Activated naive CD4-positive, alpha-beta T cell treated with anti-CD3 and anti-CD28 coated beads for 36 hours (primary cell): ENCODE results near the gene DPP6. TPM values are rescaled to one million over a fixed set of nuclear protein-coding genes. Genes with fewer than 3 reads are reported as not detected.
A peak's percentile ranks its signal among the peaks of the same experiment; 100 is the strongest.
"Not testable (repeated sequence)": the region's sequence is repeated elsewhere in the genome, so short reads cannot be mapped to it uniquely, and the experiment has no call there.

Experiments used
- CTCF ChIA-PET: fragments of 350-600 bp; sonication (Branson Sonifier 250); formaldehyde crosslinking; loops from one replicate; lab custom pipeline; 2021; ENCODE audit warnings: antibody characterized with exemption; lab: Charles Lee
- DNase-seq: peaks from one replicate; pipeline ENCODE4 v3.0.0-alpha.2; 2020
- H3K27ac Mint-ChIP-seq: one replicate; pipeline ENCODE4 v1.8.0; 2021; ENCODE audit warnings: mild to moderate bottlenecking, mixed read lengths
- H3K27me3 Mint-ChIP-seq: one replicate; pipeline ENCODE4 v1.8.0; 2021; ENCODE audit warnings: low read depth, mixed read lengths
- H3K36me3 Mint-ChIP-seq: one replicate; pipeline ENCODE4 v1.8.0; 2021; ENCODE audit warnings: low read depth, mixed read lengths
- H3K4me1 Mint-ChIP-seq: one replicate; pipeline ENCODE4 v1.8.0; 2021; ENCODE audit warnings: low read depth, mixed read lengths
- H3K4me3 Mint-ChIP-seq: one replicate; pipeline ENCODE4 v1.8.0; 2021; ENCODE audit warnings: mild to moderate bottlenecking, moderate library complexity, mixed read lengths
- H3K9me3 Mint-ChIP-seq: one replicate; pipeline ENCODE4 v1.8.0; 2021; ENCODE audit warnings: mixed read lengths
- intact Hi-C: fragments of 100-400 bp; cut with micrococcal nuclease; formaldehyde crosslinking; loops from one replicate; pipeline ENCODE4 v1.15.1; 2023
- total RNA-seq, 2 experiments: library from RNA; stranded (reverse); gene quantifications; one replicate each; pipeline ENCODE4 v1.2.3, GENCODE V29; 2021

The DPP6 gene
- total RNA-seq, 2 experiments from 2014 or later = not detected

DNA sequence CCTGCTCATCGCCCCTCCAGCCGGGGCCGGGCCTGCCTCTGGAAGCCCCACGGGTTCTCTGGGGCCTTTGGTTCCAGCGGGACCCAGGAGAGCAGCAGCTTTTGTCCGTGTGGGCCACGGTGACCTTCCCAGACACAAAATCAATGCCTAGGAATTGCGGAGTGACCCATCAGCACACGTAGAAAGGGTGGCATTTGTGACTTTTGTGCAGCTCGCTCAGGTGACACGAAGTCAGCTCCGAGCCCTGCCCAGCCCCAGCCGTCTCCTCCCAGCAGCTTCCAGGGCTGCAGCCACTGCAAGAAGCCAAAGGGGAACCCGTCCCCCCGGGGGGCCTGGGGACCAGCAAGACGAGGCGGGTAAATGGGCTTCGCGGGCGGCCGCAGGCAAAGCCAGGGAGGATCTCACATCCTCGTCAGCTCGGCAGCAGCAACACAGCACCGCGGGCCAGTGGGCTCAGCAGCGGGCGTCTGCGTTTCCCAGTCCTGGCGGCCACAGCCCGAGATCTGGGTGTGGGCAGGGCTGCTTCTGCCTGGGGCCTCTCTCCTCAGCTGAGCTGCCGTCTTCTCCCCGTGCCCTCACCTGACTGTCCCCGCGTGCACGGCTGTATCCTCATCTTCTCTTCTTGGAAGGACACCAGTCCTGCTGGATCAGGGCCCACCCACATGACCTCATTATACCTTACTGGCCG is 862.3 kb downstream of the DPP6 start:
- H3K27ac Mint-ChIP-seq = no peak overlapping the region
- no peak overlapping the region for H3K4me3 Mint-ChIP-seq
- H3K4me1 Mint-ChIP-seq = peaks cover 6% of the 10 kb centered on the region
- CTCF ChIA-PET = interaction anchor here (0.6 to 8.5 kb wide), 16 partner anchors 10 to 1802 kb away, joined by 3 to 54 read pairs (median 4); no protein-coding TSS in a partner anchor
- intact Hi-C loops = loop anchor here (5.0 kb wide), 4 partner anchors 38 to 618 kb away; partner anchors contain the start of gene PAXIP1
- no peaks in the 10 kb centered on the region for H3K9me3 Mint-ChIP-seq
- no peaks in the 10 kb centered on the region for H3K36me3 Mint-ChIP-seq
- H3K27me3 Mint-ChIP-seq = peaks cover 14% of the 10 kb centered on the region
- DNase-seq = no peak

DNA sequence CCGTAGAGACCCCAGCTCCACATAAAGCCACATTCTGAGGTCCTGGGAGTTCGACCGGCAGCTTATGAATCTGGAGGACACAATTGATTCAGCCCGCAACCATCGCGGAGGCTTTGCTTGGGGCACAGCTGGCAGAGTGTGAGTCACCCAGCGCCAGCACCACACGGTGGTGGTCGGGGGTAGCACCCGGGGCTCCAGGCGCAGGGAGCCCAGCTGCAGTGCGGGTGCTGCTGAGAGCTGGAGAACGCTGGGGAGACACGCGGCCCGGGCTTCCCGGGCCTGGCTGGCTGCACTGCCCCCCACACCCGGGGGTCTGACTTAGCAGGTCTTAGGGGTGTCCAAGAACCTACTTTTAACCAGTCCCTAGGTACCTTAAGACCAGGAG is 862.8 kb downstream of the DPP6 start:
- Mint-ChIP-seq H3K27me3 (peaks cover 14% of the 10 kb centered on the region), H3K27ac (no peak overlapping the region), H3K4me3 (no peak overlapping the region), H3K36me3 (no peaks in the 10 kb centered on the region), H3K4me1 (peaks cover 6% of the 10 kb centered on the region), H3K9me3 (no peaks in the 10 kb centered on the region)
- DNase-seq = peak; percentile 9
- CTCF ChIA-PET = interaction anchor here (0.6 to 8.5 kb wide), 9 partner anchors 13 to 684 kb away, joined by 3 to 54 read pairs (median 4); no protein-coding TSS in a partner anchor
- intact Hi-C loops = loop anchor here (5.0 kb wide), 4 partner anchors 37 to 617 kb away; partner anchors contain the start of gene PAXIP1

DNA sequence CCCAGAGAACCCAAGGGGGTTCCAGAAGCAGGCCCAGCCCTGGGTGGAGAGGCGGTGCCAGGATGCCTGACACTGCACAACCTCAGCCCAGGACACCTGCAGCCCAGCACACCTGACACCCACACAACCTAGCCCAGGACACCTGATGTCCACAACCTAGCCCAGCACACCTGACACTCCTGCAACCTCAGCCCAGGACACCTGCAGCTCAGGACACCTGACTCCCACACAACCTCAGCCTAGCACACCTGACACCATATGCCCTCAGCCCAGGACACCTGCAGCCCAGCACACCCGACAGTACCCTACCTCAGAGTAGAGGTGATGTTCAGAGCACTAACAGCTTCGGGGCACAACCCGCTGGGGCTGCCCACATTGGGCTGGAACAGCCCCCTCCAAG is 863.4 kb downstream of the DPP6 start:
- Mint-ChIP-seq H3K27me3 (peaks cover 14% of the 10 kb centered on the region), H3K4me3 (no peak overlapping the region), H3K36me3 (no peaks in the 10 kb centered on the region), H3K27ac (no peak overlapping the region), H3K9me3 (no peaks in the 10 kb centered on the region), H3K4me1 (peaks cover 6% of the 10 kb centered on the region)
- intact Hi-C loops = no loop called here
- DNase-seq = no peak
- CTCF ChIA-PET = interaction anchor here (8.5 kb wide), 1 partner anchor 12 kb away, joined by 54 read pairs; no protein-coding TSS in a partner anchor

DNA sequence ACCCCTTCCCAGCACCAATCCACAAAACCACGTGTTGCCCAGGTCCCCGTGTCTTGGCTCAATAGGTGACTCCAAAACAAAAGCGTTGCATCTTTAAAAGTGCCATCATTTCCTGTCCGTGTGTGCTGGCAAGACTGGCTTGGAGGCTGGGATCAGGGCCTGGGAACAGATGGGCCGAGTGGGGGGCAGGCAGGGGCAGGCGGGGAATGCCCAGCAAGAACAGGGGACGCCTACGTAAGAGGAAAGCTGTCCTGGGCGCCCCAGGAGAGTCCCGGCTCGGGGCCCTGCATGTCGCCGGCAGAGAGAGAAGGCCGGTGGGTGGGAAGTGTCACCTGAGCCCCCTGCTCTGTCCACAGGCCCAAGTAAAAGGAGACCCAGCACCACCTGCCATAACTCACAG is 864.2 kb downstream of the DPP6 start:
- DNase-seq = no peak
- no peak overlapping the region for H3K27ac Mint-ChIP-seq
- H3K36me3 Mint-ChIP-seq = no peaks in the 10 kb centered on the region
- intact Hi-C loops = no loop called here
- H3K9me3 Mint-ChIP-seq = no peaks in the 10 kb centered on the region
- H3K27me3 Mint-ChIP-seq = peaks cover 14% of the 10 kb centered on the region
- H3K4me1 Mint-ChIP-seq = peaks cover 6% of the 10 kb centered on the region
- H3K4me3 Mint-ChIP-seq = no peak overlapping the region
- CTCF ChIA-PET = interaction anchor here (8.5 kb wide), 1 partner anchor 11 kb away, joined by 54 read pairs; no protein-coding TSS in a partner anchor

DNA sequence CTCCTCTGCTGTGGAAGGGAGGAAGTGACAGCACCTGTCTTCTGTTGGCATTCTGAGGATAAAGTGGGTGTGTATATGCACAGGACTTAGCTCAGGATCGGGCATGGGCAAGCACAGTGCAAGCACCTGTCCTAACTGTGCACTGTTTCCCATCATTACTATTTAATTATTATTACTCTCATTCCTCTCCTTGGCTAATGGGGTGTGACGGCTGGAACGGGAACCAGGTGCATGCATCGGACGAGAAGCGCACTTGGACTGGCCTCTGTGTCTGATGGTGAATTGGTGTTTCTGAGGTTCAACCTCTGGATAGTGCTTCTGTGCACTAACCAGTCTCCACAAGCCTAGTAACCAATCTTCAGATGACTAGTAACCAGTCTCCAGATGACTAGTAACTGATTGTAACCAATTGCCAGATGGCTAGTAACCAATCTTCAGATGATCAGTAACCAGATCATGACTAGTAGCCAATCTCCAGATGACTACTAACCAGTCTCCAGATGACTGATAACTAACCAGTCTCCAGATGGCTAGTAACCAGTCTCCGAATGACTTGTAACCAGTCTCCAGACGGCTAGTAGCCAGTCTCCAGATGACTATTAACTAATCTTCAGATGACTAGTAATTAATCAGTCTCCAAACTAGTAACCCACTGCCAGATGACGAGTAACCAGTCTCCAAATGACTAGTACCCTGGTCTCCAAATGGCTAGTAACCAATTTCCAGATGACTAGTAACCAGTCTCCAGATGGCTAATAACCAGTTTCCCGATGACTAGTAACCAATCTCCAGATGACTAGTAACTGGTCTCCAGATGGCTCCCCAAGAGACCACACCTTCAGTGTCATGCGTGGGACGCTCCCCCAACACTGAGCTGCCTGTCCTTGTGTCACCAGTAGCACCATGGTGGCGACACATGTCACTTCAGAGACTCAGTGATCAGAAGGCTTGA is 864.9 kb downstream of the DPP6 start:
- Mint-ChIP-seq H3K4me1 (peaks cover 6% of the 10 kb centered on the region), H3K36me3 (no peaks in the 10 kb centered on the region), H3K4me3 (no peak overlapping the region), H3K27ac (no peak overlapping the region), H3K27me3 (peaks cover 14% of the 10 kb centered on the region), H3K9me3 (no peaks in the 10 kb centered on the region)
- DNase-seq = no peak
- CTCF ChIA-PET = interaction anchor here (8.5 kb wide), 1 partner anchor 11 kb away, joined by 54 read pairs; no protein-coding TSS in a partner anchor
- intact Hi-C loops = no loop called here

DNA sequence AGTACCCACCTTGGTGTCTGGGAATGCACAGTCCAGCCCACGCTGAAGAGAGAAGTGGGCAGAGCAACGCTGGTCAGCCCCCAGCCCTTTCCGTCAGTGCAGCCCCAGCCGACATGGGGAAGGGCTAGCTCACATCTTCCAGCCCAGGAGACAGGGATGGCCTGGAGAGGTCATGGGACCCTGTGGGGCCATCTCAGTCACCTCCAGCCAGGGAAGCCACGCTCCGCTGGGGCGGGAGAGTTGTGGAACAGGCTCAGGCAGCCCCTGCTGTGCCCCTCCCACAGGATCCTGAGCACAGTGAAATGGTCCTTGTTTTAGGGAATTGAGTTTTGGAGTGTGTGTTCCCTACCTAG is 865.6 kb downstream of the DPP6 start:
- no peak overlapping the region for H3K4me3 Mint-ChIP-seq
- H3K36me3 Mint-ChIP-seq = no peaks in the 10 kb centered on the region
- H3K27ac Mint-ChIP-seq = no peak overlapping the region
- DNase-seq = no peak
- CTCF ChIA-PET = interaction anchor here (8.5 kb wide), 1 partner anchor 10 kb away, joined by 54 read pairs; no protein-coding TSS in a partner anchor
- peaks cover 14% of the 10 kb centered on the region for H3K27me3 Mint-ChIP-seq
- intact Hi-C loops = no loop called here
- H3K4me1 Mint-ChIP-seq = peaks cover 6% of the 10 kb centered on the region
- H3K9me3 Mint-ChIP-seq = no peaks in the 10 kb centered on the region

DNA sequence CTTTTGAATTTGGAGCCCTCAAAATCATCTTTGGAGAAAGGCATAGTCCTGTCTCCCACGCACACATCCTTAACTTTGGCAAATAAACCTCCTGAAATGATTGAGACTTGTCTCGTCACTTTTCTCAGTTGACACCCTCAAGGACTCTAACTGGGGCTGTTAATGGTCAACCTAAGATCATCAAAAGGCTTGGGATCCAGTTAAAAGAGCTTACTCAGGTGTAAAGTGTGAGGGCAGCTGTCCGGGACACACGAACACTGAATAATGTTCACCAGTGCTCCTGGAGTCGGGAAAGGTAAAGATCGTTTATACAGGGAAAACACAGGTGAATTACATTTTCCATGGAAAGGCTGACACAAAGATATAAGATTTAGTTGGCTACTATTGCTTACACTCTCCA is 866.1 kb downstream of the DPP6 start:
- Mint-ChIP-seq H3K36me3 (no peaks in the 10 kb centered on the region), H3K4me3 (no peak overlapping the region), H3K27ac (no peak overlapping the region), H3K4me1 (peaks cover 6% of the 10 kb centered on the region), H3K9me3 (no peaks in the 10 kb centered on the region), H3K27me3 (peaks cover 14% of the 10 kb centered on the region)
- CTCF ChIA-PET = interaction anchor here (8.5 kb wide), 1 partner anchor 9 kb away, joined by 54 read pairs; no protein-coding TSS in a partner anchor
- intact Hi-C loops = no loop called here
- DNase-seq = no peak

DNA sequence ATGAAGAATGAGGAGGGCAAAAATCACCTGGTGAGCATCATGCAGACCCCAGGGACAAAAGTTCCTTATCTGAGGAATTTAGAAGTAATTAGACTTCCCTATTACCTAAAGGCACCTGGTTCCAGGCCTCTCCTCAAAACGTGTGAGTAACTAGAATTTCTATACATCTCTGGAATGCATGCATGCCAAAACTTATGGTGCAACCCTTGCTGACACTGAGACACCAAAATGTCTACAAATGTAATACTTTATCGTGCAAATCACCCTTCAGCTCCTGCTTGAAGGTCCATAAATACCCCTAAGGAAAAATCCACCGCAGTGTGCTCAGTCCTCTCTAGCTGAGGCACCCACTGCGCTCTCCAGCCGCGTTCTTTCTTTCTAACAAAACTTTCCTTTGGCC is 866.5 kb downstream of the DPP6 start:
- no peak for DNase-seq
- H3K27me3 Mint-ChIP-seq = peaks cover 12% of the 10 kb centered on the region
- peaks cover 5% of the 10 kb centered on the region for H3K4me1 Mint-ChIP-seq
- CTCF ChIA-PET = interaction anchor here (0.5 kb wide), 1 partner anchor 716 kb away, joined by 3 read pairs; no protein-coding TSS in a partner anchor
- H3K9me3 Mint-ChIP-seq = no peaks in the 10 kb centered on the region
- H3K27ac Mint-ChIP-seq = no peak overlapping the region
- intact Hi-C loops = no loop called here
- no peak overlapping the region for H3K4me3 Mint-ChIP-seq
- H3K36me3 Mint-ChIP-seq = no peaks in the 10 kb centered on the region

DNA sequence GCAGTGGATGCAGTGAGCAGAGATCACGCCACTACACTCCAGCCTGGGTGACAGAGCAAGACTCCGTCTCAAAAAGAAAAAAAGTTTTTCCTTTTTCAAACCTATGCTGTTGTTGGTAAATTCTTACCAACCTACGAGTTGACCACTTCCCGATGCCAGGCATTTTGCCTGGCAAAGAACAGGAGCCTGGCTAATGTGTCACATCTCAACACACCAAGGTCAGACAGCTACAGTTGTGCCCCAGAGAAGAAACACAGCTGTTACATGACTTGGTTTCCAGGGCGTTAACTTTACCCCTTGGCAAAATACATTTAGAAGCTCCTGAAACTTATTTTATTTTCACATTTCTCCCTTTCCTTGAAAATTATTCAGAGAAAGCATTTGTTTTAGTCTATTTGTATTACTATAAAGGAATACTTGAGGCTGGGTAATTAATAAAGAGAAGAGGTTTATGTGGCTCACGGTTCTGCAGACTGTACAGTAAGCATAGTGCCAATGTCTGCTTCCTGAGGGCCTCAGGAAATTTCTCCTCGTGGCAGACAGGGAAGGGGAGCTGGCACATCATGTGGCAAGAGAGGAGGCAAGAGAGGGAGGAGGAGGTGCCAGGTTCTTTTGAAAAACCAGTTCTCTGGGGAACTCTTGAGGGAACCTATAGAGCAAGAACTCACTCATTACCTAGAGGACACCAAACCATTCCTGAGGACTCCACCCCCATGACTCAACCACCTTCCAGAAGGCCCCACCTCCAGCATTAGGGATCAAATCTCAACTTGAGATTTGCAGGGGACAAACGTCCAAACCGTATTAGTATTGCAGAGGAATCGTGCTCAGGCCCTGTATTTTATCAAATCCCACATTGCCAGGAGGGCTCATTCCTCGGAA is 867.4 kb downstream of the DPP6 start:
- Mint-ChIP-seq H3K27ac (no peak overlapping the region), H3K4me3 (no peak overlapping the region), H3K9me3 (no peaks in the 10 kb centered on the region), H3K27me3 (peaks cover 10% of the 10 kb centered on the region), H3K36me3 (no peaks in the 10 kb centered on the region), H3K4me1 (peaks cover 2% of the 10 kb centered on the region)
- intact Hi-C loops = no loop called here
- no peak for DNase-seq
- CTCF ChIA-PET = interaction anchor here (0.5 to 1.0 kb wide), 2 partner anchors 8 to 716 kb away, joined by 3 read pairs; no protein-coding TSS in a partner anchor

DNA sequence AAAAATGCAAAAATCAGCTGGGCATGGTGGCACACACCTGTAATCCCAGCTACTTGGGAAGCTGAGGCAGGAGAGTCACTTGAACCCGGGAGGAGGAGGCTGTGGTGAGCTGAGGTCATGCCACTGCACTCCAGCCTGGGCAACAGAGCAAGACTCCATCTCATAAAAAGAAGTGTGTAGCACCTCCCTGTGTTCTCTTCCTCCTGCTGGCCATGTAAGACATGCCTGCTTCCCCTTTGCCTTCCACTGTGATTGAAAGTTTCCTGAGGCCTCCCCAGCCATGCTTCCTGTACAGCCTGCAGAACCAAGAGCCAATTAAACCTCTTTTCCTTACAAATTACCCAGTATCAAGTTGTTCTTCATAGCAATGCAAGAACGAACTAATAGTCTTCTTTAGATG is 870.3 kb downstream of the DPP6 start:
- CTCF ChIA-PET = interaction anchor here (1.2 to 2.2 kb wide), 3 partner anchors 9 to 422 kb away, joined by 3 to 5 read pairs (median 4); no protein-coding TSS in a partner anchor

DNA sequence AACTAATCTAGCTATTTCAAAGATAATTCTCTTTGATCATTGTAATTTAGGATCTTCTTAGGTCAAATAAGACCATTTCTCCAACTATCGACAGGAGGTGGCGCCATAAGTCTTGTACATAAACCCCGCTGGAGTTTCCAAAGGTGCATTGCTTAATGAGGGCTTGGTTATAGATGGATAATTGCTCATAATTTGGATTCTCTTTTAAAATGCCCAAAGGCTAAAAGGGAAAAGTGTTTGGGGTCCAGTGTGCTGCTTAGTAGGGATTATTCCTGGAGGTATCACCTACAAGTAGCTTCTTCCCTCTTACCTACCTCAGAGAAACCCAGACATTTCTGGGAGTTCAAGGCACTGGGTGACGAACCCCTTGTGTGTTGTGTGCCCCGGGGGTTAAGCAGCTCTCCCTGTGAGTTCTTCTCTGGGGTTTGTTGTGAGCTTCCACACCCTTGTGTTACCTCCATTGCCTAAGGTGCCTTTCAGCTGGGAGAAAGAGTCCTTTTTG is 875.5 kb downstream of the DPP6 start:
- intact Hi-C loops = loop anchor here (1.0 to 5.0 kb wide), 14 partner anchors 14 to 837 kb away; partner anchors contain the start of genes HTR5A and RBM33
- Mint-ChIP-seq H3K27me3 (no peaks in the 10 kb centered on the region), H3K36me3 (peaks cover 3% of the 10 kb centered on the region), H3K4me1 (peaks cover 28% of the 10 kb centered on the region), H3K9me3 (no peaks in the 10 kb centered on the region), H3K4me3 (peak overlapping the region; percentile 95), H3K27ac (peak overlapping the region; percentile 96)
- DNase-seq = peak; percentile 91
- CTCF ChIA-PET = interaction anchor here (0.5 to 3.1 kb wide), 31 partner anchors 8 to 840 kb away, joined by 3 to 54 read pairs (median 5); no protein-coding TSS in a partner anchor

More for the DNA sequence above, 870.3 kb downstream of the DPP6 start:
- DNase-seq, intact Hi-C loops, H3K27ac Mint-ChIP-seq, H3K9me3 Mint-ChIP-seq, H3K4me1 Mint-ChIP-seq, H3K4me3 Mint-ChIP-seq, H3K27me3 Mint-ChIP-seq, H3K36me3 Mint-ChIP-seq: not testable (repeated sequence)
